IPS-15b (cell line): ENCODE data around the gene GABPB2.
A peak's percentile ranks its signal among the peaks of the same experiment; 100 is the strongest.

Experiments used
- H3K27me3 ChIP-seq: one replicate; pipeline ENCODE4 v1.6.1; 2013; ENCODE audit warnings: low read length; ENCODE audit not compliant: control insufficient read depth, insufficient read depth
- H3K36me3 ChIP-seq: one replicate; pipeline ENCODE4 v1.6.1; 2013; ENCODE audit warnings: low read length; ENCODE audit not compliant: control insufficient read depth, insufficient read depth
- H3K4me1 ChIP-seq: one replicate; pipeline ENCODE4 v1.6.1; 2013; ENCODE audit warnings: mild to moderate bottlenecking, low read length; ENCODE audit not compliant: control insufficient read depth, insufficient read depth
- H3K4me3 ChIP-seq: one replicate; pipeline ENCODE4 v1.5.1; 2013; ENCODE audit warnings: low read depth, low read length
- H3K9ac ChIP-seq: one replicate; pipeline ENCODE4 v1.6.1; 2013; ENCODE audit warnings: low read depth, mild to moderate bottlenecking, low read length
- H3K9me3 ChIP-seq: one replicate; pipeline ENCODE4 v1.6.1; 2013; ENCODE audit warnings: mild to moderate bottlenecking, low read length; ENCODE audit not compliant: control insufficient read depth, insufficient read depth

Gene GABPB2

DNA sequence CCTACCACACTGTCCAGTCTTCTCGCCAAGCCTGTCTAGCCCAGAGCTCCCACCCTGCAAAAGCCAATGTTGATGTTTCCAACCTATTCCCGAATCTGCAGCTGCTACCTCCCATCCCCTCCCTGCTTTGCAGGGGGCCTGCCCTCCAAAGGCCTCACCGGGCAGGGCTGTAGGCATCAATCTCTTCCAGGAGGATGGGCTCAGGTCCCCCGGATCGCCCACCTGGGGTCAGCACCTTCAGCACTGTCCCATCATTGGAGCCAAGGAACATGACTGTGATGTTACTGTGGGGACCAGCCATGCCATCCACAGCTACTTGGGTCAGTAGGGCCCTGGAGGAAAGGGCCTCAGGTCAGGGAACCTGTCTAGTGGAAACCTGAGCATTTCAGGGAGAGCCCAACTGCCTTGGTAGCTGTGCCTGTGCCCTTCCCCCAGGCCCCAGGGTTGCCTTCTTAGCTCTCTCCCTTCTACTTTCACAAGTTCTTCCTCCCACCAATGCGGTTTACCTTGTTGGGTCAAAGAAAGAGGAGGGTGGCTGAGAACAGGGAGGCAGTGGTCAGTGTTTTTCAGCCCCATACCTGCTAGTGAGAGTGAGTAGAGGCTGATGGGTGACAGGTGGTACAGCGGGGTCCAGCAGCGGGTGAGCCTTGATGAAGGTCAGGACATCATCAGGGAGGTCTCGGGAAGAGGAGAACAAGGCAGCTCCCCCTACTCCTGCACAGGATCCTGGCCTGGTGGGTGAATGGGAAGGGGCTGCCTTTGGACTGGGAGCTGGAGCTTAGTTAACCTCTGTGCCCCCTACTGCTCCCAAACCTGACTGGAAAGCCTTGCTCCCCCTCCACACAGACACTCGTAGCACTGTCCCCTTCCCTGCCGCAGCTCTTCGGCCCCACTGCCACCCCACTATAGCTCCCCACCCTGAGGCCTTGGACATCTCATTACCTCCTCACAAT, 65.1 kb downstream of the GABPB2 start:
- H3K27me3 ChIP-seq, result peaks cover 6% of the 10 kb centered on the region
- H3K36me3 ChIP-seq, result peaks cover 14% of the 10 kb centered on the region
- H3K4me1 ChIP-seq, result no peaks in the 10 kb centered on the region
- H3K9me3 ChIP-seq, result no peaks in the 10 kb centered on the region
- no peak overlapping the region for H3K4me3 ChIP-seq
- H3K9ac ChIP-seq, result no peak overlapping the region

- H3K9me3 ChIP-seq, result no peaks in the 10 kb centered on the region
- H3K4me1 ChIP-seq, result no peaks in the 10 kb centered on the region
- H3K4me3 ChIP-seq, result no peak overlapping the region
- H3K27me3 ChIP-seq, result peaks cover 6% of the 10 kb centered on the region
- H3K36me3 ChIP-seq, result peaks cover 14% of the 10 kb centered on the region
- H3K9ac ChIP-seq, result no peak overlapping the region
Observed at GRCh38 chr1:151137789-151138188, 67.2 kb downstream of the GABPB2 start.

DNA sequence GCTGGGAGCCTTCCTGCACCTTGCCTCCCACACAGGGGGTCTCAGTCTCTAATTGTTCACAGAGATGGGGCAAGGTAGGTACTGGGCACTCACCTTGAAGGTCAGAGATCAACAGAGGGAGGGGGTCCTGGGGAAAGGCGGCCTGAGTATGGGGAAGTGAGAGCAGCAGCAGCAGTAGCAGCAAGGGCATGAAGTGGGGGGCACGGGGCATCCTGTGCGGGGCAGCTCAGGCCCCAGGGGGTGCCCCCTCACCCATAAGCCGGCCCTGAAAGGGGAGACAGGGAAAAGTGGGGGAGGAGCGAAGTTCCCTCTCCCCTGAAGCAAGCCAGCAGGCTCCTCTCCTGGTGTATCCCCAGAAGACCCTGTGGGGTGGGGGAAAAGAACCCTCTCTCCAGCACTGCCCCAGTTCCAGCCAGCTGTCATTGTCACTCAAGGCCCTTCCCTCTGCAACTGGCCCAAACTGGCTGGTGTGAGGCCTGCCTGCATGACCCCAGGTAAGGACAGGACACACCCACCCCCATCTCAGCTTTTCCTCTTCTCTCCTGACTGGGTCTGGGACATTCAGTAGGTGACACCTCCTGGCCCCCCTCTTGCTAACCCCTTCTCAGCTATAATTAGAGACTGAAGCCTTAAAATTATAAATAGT, 72.0 kb downstream of the GABPB2 start:
- Histone ChIP-seq H3K4me1 (peaks cover 25% of the 10 kb centered on the region), H3K9me3 (no peaks in the 10 kb centered on the region), H3K9ac (no peak overlapping the region), H3K4me3 (no peak overlapping the region), H3K27me3 (peaks cover 12% of the 10 kb centered on the region), H3K36me3 (peaks cover 4% of the 10 kb centered on the region)

- Histone ChIP-seq H3K36me3 (peaks cover 4% of the 10 kb centered on the region), H3K4me3 (no peak overlapping the region), H3K27me3 (peaks cover 18% of the 10 kb centered on the region), H3K4me1 (peaks cover 25% of the 10 kb centered on the region), H3K9ac (no peak overlapping the region), H3K9me3 (no peaks in the 10 kb centered on the region)
Observed at GRCh38 chr1:151143057-151143435, 72.5 kb downstream of the GABPB2 start.

DNA sequence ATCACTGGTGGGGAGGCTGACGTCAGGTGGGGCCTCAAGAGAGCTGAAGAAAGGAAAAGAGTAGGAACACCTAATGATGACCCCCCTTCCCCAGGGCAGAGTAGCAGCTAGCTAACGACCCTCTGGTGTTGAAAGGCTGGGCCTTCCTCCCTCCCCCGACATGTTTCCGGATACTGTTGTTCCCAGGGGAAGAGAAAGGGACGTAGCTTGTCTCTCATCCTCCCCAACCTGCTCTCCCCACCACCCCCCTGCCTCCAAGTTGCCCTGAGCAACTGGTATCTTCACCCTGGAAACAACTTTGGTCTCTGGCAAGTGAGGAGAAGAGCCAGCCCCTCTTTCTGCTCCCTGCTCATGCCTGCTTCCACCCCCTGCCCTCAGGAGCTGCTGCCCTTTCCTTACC, 73.4 kb downstream of the GABPB2 start:
- Histone ChIP-seq H3K36me3 (peaks cover 4% of the 10 kb centered on the region), H3K9me3 (no peaks in the 10 kb centered on the region), H3K4me1 (peaks cover 25% of the 10 kb centered on the region), H3K27me3 (peaks cover 19% of the 10 kb centered on the region), H3K4me3 (peak overlapping the region; percentile 83), H3K9ac (peak overlapping the region; percentile 37)

GRCh38 chr1:151144474-151145303, 74.1 kb downstream of the GABPB2 start:
- Histone ChIP-seq H3K27me3 (peaks cover 19% of the 10 kb centered on the region), H3K4me1 (peaks cover 25% of the 10 kb centered on the region), H3K9ac (peak overlapping the region; percentile 54), H3K9me3 (no peaks in the 10 kb centered on the region), H3K36me3 (no peaks in the 10 kb centered on the region), H3K4me3 (peak overlapping the region; percentile 83)

DNA sequence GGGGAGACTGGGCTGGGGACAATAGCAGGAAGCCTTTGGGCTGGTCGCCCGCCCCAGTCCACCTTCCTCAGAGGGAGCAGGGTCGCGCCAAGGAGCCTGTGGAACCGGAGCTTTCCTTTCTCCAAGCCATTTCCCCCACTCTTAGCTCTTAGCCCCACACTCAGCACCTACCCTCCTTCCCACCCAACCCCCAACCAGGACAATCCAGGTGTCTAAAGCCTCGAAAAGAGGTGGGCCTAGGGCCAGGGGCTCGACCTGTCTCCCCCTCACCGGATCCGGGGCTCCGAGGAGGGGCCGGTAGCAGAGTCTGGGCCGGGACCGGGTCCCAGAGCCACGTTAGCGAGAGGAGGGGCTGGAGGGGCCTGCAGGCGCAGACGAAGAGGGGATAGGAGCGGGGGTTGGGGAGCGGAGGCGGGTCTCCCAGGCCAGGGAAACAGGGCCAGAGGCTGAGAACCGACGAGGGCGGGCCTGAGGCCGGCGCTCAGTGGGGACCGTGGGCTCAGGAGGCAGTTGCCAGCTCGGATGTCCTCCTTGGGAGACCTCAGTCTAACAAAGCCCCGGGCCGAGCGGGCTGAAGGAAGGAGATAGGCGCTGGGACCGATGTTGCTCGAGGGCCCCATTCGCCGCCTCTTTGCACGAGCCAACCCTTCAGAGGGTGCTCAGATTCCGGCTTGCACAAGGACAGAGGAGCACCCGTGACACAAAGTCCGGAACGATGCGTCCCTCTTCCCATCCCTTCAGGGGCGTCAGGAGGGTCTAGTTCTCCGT, 74.9 kb downstream of the GABPB2 start:
- Histone ChIP-seq H3K4me3 (peak overlapping the region; percentile 83), H3K9me3 (no peaks in the 10 kb centered on the region), H3K9ac (peak overlapping the region; percentile 54), H3K4me1 (peaks cover 25% of the 10 kb centered on the region), H3K27me3 (peaks cover 19% of the 10 kb centered on the region), H3K36me3 (no peaks in the 10 kb centered on the region)

DNA sequence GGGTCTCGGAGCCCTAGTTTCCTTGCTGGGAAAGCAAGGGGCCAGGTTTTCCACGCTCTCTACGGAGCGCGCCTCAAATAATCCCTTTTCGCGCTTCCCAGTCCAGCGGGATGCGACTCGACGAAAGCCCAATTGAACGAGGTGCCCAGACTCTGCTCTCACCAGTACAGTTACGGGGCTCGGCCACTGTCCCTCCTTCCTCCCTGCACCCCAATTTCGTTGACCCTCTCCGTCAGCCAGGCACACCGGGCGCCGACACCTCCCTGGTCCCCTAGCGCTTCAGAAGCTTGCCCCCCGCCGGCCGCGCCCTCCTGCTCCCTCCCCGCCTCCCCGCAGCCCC, 75.5 kb downstream of the GABPB2 start:
- no peaks in the 10 kb centered on the region for H3K9me3 ChIP-seq

GRCh38 chr1:151146412-151147131, 76.0 kb downstream of the GABPB2 start, which contains the start of gene SEMA6C:
Gene SEMA6C, minus strand, starts transcription at chr1:151146631. Its CDS starts 4,010 bp downstream, at chr1:151142621.
- Histone ChIP-seq H3K36me3 (no peaks in the 10 kb centered on the region), H3K9me3 (no peaks in the 10 kb centered on the region), H3K9ac (peak within 1 kb of the TSS; percentile 47), H3K4me3 (peak within 1 kb of the TSS; percentile 83), H3K27me3 (peaks cover 19% of the 10 kb centered on the region), H3K4me1 (peaks cover 25% of the 10 kb centered on the region)

More for the DNA sequence above, 75.5 kb downstream of the GABPB2 start:
- peaks cover 25% of the 10 kb centered on the region for H3K4me1 ChIP-seq
- H3K9ac ChIP-seq, result peak overlapping the region; percentile 47
- no peaks in the 10 kb centered on the region for H3K36me3 ChIP-seq
- H3K27me3 ChIP-seq, result peaks cover 19% of the 10 kb centered on the region
- peak overlapping the region; percentile 83 for H3K4me3 ChIP-seq

DNA sequence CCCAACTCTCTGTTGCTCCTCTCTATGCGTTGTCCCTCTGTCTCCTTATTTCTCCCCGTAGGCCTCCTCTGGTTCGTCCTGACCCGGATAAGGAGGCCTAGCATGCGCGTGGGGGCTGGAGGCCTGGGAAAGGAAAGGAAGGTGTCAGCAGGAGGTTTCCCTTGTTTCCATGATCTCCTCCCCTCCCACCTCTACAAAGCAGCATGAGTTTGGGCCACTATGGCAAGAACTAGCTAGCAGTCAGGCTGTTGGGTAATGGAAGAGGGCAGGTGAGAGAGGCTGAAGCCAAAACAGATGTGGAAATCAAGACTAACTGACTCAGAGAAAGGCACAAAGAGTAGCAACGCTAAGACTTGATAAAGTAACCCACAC, 76.6 kb downstream of the GABPB2 start:
- Histone ChIP-seq H3K4me1 (peaks cover 25% of the 10 kb centered on the region), H3K27me3 (peaks cover 19% of the 10 kb centered on the region), H3K4me3 (peak overlapping the region; percentile 83), H3K9ac (no peak overlapping the region), H3K36me3 (no peaks in the 10 kb centered on the region), H3K9me3 (no peaks in the 10 kb centered on the region)
